Left colon (tissue), 2 donors: ENCODE results near the gene FAR2. TPM values are rescaled to one million over a fixed set of nuclear protein-coding genes. Genes with fewer than 3 reads are reported as not detected.
"Not testable (repeated sequence)": the region's sequence is repeated elsewhere in the genome, so short reads cannot be mapped to it uniquely, and the experiment has no call there.

Experiments used
- ATAC-seq: fragments of 200-7000 bp; cut with Tn5 transposase; one replicate; pipeline ENCODE4 v1.9.1; 2020; ENCODE audit warnings: mild to moderate bottlenecking, moderate library complexity
- DNase-seq, 2 donors: peaks; one replicate each; pipeline ENCODE4 v3.0.0-alpha.2; 2020
- intact Hi-C, 2 donors: fragments of 100-400 bp; cut with DNase I in 1 of 2; cut with micrococcal nuclease in 1 of 2; formaldehyde crosslinking; loops; one replicate each; pipeline versions ENCODE4 v1.11.2 to v1.14.0; 2022; cut with DNase I, micrococcal nuclease
- total RNA-seq, 2 donors: library from RNA; stranded (reverse); fragmentation: NEBNext Ultra II Directional; extraction: Animal tissue kit (Norgen Biotek cat#: 25700); gene quantifications; one replicate each; pipeline ENCODE4 v1.2.1, GENCODE V29; 2021
- donor health status: DM: no; HTN: no; CAD: no.
- donor health status: DM: yes; HTN: yes; CAD: no.

Gene FAR2
- total RNA-seq, 2 donors from 2014 or later, result 72.8 to 73.2 TPM

DNA sequence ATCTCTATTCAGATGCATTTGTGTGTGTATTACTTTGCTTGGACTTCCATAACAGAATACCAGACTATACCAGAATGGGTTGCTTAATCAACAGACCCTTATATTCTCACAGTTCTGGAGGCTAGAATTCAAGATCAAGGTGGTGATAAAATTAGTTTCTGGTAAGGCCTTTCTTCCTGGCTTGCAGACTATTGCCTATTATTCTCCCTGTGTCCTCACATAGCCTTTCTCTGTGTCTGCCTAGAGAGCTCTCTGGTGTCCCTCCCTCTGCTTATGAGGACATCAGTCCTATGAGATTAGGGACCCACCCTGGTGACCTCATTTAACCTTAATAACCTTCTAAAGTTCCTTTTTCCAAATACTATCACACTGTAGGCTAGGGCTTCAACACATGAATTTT is 106.0 kb downstream of the FAR2 start:
- DNase-seq (no peak), ATAC-seq (peak; percentile 39)
- intact Hi-C loops, result no loop called here

GRCh38 chr12:29256598-29256997 is 107.5 kb downstream of the FAR2 start:
- no peak for ATAC-seq
- DNase-seq, result no peak
- intact Hi-C loops, result no loop called here

- intact Hi-C loops, ATAC-seq, DNase-seq: not testable (repeated sequence)
Measured at GRCh38 chr12:29257687-29258086, 108.6 kb downstream of the FAR2 start.

GRCh38 chr12:29264424-29264823 is 115.3 kb downstream of the FAR2 start:
- intact Hi-C loops, result no loop called here
- no peak for DNase-seq
- ATAC-seq, result no peak

GRCh38 chr12:29269706-29270408 is 120.8 kb downstream of the FAR2 start:
- intact Hi-C loops, result no loop called here
- DNase-seq, result no peak
- ATAC-seq, result no peak

DNA sequence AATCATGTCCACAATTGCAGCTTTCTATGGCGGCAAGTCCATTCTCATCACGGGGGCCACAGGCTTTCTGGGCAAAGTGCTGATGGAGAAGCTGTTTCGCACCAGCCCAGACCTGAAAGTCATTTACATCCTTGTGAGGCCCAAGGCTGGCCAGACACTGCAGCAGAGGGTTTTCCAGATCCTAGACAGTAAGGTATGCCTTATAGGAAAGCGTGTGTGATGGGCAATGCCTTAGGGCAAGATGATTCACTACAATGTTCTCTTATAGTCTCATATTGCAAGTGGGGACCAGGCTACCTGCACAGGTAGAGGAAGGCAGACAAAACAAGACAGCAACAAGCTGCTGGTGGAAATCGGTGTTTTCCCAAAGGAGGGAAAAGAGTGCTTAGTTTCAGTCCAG is 121.4 kb downstream of the FAR2 start:
- no peak for DNase-seq
- no peak for ATAC-seq
- intact Hi-C loops, result no loop called here

DNA sequence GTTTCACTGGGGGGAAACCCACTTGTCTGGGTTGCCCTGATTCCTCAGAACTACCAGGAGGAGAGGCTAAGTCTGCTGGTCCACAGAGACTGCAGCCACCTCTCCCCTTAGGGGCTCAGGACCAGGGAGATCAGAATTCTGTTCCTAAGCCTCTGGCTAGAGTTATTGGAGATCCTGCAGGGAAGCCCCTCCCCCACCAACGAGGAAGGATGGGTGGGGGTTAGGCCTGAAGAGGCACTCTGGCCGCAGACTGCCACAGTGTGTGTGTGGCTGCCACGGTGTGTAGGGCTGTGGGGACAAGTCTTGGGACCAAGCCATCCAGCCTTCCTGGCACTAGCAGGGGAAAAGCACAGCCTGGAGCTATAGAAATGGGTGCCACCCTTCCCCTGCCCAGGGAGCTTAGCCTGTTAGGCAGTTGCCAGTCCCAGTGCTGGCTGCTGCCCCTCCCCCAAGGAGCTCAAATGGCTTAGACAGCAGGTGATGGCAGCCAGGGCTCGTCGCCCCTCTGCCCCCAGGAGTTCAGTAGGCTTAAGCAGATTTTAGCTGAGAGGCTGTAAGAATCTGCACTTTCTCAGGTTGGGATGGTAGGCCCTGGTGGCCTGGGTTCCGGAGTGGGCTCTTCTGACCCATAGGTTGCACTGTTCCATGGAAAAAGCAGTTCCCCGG is 124.2 kb downstream of the FAR2 start:
- intact Hi-C loops, result no loop called here

DNA sequence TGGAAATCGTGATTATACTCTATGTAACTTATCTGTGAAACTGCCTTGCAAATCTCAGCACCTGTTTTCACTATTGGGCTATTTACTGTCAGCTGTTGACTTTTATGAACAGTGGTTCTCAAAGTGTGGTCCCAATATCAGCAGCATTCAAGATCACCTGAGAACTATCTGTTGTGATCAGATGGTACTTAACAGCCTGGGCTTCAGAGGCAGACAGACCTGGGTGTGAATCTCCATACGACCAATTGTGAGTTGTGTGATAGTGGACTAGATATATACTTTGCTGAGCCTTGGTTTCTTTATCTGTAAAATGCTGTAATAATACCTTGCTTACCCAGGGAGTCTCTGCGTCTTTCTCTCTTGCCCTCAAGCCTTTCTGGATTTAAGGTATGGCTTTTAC is 126.8 kb downstream of the FAR2 start:
- no peak for ATAC-seq
- intact Hi-C loops, result no loop called here

More for the DNA sequence above, 124.2 kb downstream of the FAR2 start:
- ATAC-seq (no peak), DNase-seq (no peak)

DNA sequence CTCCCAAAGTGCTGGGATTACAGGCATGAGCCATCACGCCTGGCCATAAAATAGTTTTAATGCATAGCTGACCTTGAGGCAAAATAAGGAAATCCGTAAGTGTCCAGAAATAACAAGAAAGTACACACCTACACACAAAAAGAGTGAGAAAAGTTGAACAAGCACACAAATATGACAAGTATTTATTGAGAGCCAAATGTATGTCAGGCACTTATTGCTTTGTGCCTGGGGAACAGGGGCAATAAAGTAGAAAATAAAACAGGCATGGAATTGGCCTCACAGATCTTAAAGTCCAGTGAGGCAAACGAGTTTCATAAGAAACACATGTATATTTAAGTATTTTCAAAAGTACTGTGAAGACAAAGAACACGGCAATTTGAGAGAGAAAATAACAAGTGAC is 128.2 kb downstream of the FAR2 start:
- ATAC-seq (peak; percentile 22), DNase-seq (no peak)
- intact Hi-C loops, result no loop called here

More for the DNA sequence above, 126.8 kb downstream of the FAR2 start:
- no peak for DNase-seq

DNA sequence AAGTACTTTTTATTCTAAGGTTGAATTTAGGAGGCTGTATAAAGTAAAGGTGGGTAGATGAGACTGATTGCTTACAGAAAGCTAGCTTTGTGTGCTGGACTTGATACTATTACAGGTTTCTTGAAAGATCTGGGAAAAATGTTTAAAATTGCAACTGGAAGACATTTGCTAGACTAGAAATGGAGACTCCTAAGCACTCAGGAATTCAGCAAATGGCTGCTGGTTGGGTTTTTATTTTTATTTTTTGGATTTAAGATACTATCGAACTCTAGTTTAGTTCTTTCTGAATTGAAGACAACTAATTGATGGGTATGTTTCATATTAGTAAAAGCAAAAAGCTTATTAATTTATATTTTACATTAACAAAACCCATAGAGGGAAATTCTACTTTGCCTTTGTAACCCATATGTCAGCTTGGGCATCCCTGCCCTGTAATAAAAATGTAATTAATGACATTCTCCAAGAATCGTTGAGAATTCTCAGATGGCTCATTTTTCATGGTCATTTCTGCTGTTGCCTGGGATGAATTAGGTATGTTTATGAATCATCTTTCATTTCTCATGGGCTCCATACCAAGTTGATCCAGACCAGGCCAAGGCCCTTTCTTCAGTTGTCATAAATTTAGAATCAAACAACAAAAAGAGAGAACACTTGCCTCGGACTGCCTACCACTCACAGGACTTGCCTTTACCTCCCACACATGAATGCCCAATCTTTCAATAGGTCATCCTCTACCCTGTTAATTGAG is 129.8 kb downstream of the FAR2 start:
- ATAC-seq (no peak), DNase-seq (no peak)
- intact Hi-C loops, result no loop called here

DNA sequence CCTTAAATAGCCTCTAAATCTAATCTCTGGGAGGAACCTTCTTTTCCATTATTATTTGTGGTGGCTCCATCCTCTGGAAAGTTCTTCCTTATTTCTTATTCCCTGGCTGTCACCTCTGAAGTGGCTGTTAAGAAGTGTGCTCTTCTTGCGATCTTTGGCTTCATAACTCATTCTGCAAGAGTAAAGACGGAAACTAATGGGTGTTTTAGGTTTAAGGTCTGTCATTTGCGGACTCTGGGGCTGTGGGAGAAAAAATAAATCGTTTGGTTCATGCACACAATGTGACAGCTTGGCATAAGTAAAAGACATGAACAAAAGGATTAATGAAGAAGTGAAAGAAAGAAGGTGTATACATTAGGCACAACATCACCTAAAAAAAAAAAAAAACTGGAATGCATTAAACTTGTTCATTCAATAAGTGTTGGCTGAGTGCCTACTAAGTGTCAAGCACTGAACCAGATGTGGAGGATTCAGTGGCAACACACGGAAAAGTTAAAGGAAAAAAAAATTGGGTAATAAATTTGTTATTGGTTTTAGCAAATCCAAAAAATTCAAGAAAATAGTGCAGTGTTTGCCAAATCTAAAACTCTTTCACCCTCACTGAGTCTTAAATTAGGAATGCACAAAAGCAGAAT is 132.4 kb downstream of the FAR2 start:
- ATAC-seq, result no peak
- DNase-seq, result no peak
- intact Hi-C loops, result no loop called here

- DNase-seq (no peak), ATAC-seq (no peak)
- intact Hi-C loops, result no loop called here
Measured at GRCh38 chr12:29282031-29282816, 133.1 kb downstream of the FAR2 start.

GRCh38 chr12:29283969-29284700 is 135.1 kb downstream of the FAR2 start:
- DNase-seq (no peak), ATAC-seq (no peak)
- intact Hi-C loops, result no loop called here

- DNase-seq (no peak), ATAC-seq (no peak)
- intact Hi-C loops, result no loop called here
Measured at GRCh38 chr12:29286081-29286790, 137.2 kb downstream of the FAR2 start.

DNA sequence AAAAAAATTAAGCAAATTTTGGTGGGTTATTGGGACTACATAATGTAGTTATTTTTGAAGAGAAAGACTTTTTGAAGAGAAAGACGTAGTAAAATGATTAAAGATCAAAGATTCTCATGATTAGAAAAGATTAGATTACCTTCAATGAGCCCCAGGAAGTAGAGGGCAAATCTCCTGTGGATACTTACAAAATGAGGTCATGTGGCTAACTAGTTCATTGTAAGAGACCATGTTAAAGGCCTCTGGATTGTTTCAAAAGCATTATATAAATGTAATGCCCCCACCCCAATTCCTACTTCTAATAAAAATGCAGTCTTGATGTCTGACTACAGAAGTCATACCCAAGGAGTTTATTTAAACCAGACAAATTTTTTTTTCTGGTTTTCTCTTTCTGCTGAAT is 138.5 kb downstream of the FAR2 start:
- ATAC-seq (no peak), DNase-seq (no peak)
- intact Hi-C loops, result no loop called here

- DNase-seq, result no peak
- intact Hi-C loops, result no loop called here
- ATAC-seq, result no peak
Measured at GRCh38 chr12:29288031-29288430, 139.0 kb downstream of the FAR2 start.

DNA sequence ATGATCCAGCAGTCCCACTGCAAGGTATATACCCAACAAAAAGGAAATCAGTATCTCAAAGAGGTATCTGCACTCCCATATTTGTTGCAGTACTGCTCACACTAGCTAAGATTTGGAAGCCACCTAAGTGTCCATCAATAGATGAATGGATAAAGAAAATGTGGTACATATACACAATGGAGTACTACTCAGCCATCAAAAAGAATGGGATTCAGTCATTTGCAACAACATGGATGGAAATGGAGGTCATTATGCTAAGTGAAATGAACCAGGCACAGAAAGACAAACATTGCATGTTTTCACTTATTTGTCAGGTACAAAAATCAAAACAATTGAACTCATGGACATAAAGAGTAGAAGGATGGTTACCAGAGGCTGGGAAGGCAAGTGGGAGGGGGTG is 141.4 kb downstream of the FAR2 start:
- intact Hi-C loops, ATAC-seq: not testable (repeated sequence)

GRCh38 chr12:29291226-29291625 is 142.1 kb downstream of the FAR2 start:
- intact Hi-C loops, result no loop called here
- DNase-seq, result no peak
- ATAC-seq, result no peak

More for the DNA sequence above, 141.4 kb downstream of the FAR2 start:
- DNase-seq, result not testable (repeated sequence)
